A549 (cell line): ENCODE results near the gene SLC16A1.

ENCODE experiments used
- EP300 ChIP-seq, 2 experiments: fragments of >200 bp; sonication (Bioruptor Twin); formaldehyde crosslinking; IDR thresholded peaks; 2 replicates in 1 of 2; 3 replicates in 1 of 2; pipeline ENCODE4 v1.6.1; 2016 to 2017
- ESRRA ChIP-seq: fragments of 150-350 bp; IDR thresholded peaks from 2 replicates; pipeline ENCODE4 v1.6.1; 2014; ENCODE audit warnings: mild to moderate bottlenecking, low read length, borderline replicate concordance
- NFE2L2 ChIP-seq: fragments of 150-350 bp; conservative IDR thresholded peaks from 2 replicates; pipeline ENCODE4 v1.6.1; 2014; ENCODE audit warnings: low read length
- POLR2A ChIP-seq: IDR thresholded peaks from 2 replicates; pipeline ENCODE4 v1.6.1; 2012; ENCODE audit warnings: mild to moderate bottlenecking, low read length
- POLR2AphosphoS2 ChIP-seq: conservative IDR thresholded peaks from 2 replicates; pipeline ENCODE4 v1.6.1; 2012; ENCODE audit warnings: low read length, improper control_type of control experiment, inconsistent platforms
- RAD21 ChIP-seq, 2 experiments: fragments of >200 bp in 1 of 2; sonication (Bioruptor Twin) in 1 of 2; formaldehyde crosslinking in 1 of 2; IDR thresholded peaks in 1 of 2; conservative IDR thresholded peaks in 1 of 2; 2 replicates in 1 of 2; 3 replicates in 1 of 2; pipeline ENCODE4 v1.6.1; 2012 to 2018; ENCODE audit warnings: inconsistent platforms in 1 of 2
- TF ChIP-seq, protein P1 (sequence below): fragments of >200 bp; sonication (Bioruptor Twin); formaldehyde crosslinking; IDR thresholded peaks from 3 replicates; pipeline ENCODE4 v1.5.1; 2016

DNA sequence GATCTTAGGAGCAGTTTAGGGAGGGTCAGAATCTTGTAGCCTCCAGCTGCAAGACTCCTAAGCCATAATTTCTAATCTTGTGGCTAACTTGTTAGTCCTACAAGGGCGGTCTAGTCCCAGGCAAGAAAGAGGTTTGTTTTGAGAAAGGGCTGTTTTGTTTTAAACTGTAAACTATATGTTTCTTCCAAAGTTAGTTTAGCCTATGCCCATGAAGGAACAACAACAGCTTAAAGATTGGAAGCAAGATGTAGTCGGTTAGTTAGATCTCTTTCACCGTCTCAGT is 62.0 kb downstream of the SLC16A1 start:
- TF ChIP-seq POLR2AphosphoS2 (no peak), EP300 (IDR thresholded peaks at IDR 0.05) (no peak), ESRRA (no peak), NFE2L2 (no peak), POLR2A (no peak), RAD21 (conservative IDR thresholded peaks at IDR 0.05 in 1 of 2, IDR thresholded peaks at IDR 0.05 in 1 of 2) (no peak)
- TF ChIP-seq, protein P1, sequence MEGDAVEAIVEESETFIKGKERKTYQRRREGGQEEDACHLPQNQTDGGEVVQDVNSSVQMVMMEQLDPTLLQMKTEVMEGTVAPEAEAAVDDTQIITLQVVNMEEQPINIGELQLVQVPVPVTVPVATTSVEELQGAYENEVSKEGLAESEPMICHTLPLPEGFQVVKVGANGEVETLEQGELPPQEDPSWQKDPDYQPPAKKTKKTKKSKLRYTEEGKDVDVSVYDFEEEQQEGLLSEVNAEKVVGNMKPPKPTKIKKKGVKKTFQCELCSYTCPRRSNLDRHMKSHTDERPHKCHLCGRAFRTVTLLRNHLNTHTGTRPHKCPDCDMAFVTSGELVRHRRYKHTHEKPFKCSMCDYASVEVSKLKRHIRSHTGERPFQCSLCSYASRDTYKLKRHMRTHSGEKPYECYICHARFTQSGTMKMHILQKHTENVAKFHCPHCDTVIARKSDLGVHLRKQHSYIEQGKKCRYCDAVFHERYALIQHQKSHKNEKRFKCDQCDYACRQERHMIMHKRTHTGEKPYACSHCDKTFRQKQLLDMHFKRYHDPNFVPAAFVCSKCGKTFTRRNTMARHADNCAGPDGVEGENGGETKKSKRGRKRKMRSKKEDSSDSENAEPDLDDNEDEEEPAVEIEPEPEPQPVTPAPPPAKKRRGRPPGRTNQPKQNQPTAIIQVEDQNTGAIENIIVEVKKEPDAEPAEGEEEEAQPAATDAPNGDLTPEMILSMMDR = no peak
